HG03354 (cell line): ENCODE measurements around the gene SERPINF2.
"Not testable (repeated sequence)": the region's sequence is repeated elsewhere in the genome, so short reads cannot be mapped to it uniquely, and the experiment has no call there.

Experiments
- ATAC-seq: cut with Tn5 transposase; IDR thresholded peaks from one replicate; pipeline ENCODE4 v1.9.1; 2021; ENCODE audit warnings: mild to moderate bottlenecking; ENCODE audit not compliant: unreplicated experiment, poor library complexity, severe bottlenecking

SERPINF2 gene

GRCh38 chr17:1758807-1759206 lies 16.1 kb downstream of the SERPINF2 start:
- no peak for ATAC-seq

- ATAC-seq, result no peak
Measured at GRCh38 chr17:1759529-1759928, 16.9 kb downstream of the SERPINF2 start.

- no peak for ATAC-seq
Measured at GRCh38 chr17:1762233-1762900, 19.7 kb downstream of the SERPINF2 start.

- no peak for ATAC-seq
Measured at GRCh38 chr17:1762901-1763898, 20.5 kb downstream of the SERPINF2 start.

- no peak for ATAC-seq
Measured at GRCh38 chr17:1764284-1764683, 21.6 kb downstream of the SERPINF2 start.

GRCh38 chr17:1764705-1765104 lies 22.0 kb downstream of the SERPINF2 start:
- not testable (repeated sequence) for ATAC-seq

GRCh38 chr17:1765576-1765975 lies 22.9 kb downstream of the SERPINF2 start:
- no peak for ATAC-seq

- no peak for ATAC-seq
Measured at GRCh38 chr17:1766382-1767135, 23.9 kb downstream of the SERPINF2 start.

- no peak for ATAC-seq
Measured at GRCh38 chr17:1767358-1767757, 24.7 kb downstream of the SERPINF2 start.

GRCh38 chr17:1769822-1770477 lies 27.3 kb downstream of the SERPINF2 start:
- no peak for ATAC-seq

GRCh38 chr17:1773000-1773695 lies 30.5 kb downstream of the SERPINF2 start:
- not testable (repeated sequence) for ATAC-seq

- no peak for ATAC-seq
Measured at GRCh38 chr17:1773696-1774181, 31.1 kb downstream of the SERPINF2 start.

- ATAC-seq, result no peak
Measured at GRCh38 chr17:1774390-1775176, 31.9 kb downstream of the SERPINF2 start.

- no peak for ATAC-seq
Measured at GRCh38 chr17:1776328-1776727, 33.7 kb downstream of the SERPINF2 start.

- no peak for ATAC-seq
Measured at GRCh38 chr17:1776857-1777256, 34.2 kb downstream of the SERPINF2 start.

GRCh38 chr17:1779571-1780131 lies 37.0 kb downstream of the SERPINF2 start:
- no peak for ATAC-seq

GRCh38 chr17:1782171-1782567 lies 39.5 kb downstream of the SERPINF2 start:
- no peak for ATAC-seq

- no peak for ATAC-seq
Measured at GRCh38 chr17:1783271-1783670, 40.6 kb downstream of the SERPINF2 start.
